ENCODE data around the gene ELAVL1. TPM values are rescaled to one million over a fixed set of nuclear protein-coding genes. Genes with fewer than 3 reads are reported as not detected.
"Not testable (repeated sequence)": the region's sequence is repeated elsewhere in the genome, so short reads cannot be mapped to it uniquely, and the experiment has no call there.

Gene ELAVL1
- total and polyA plus RNA-seq, 9 of the 15 experiments (the other 6 are each of a cell fraction or from before 2014, with no cell fraction given) = 4.3 to 172 (median 69.2) TPM

GRCh38 chr19:8033287-8034177 lies 28.1 kb upstream of the ELAVL1 start (continued):
- TF ChIP-seq, protein P1, sequence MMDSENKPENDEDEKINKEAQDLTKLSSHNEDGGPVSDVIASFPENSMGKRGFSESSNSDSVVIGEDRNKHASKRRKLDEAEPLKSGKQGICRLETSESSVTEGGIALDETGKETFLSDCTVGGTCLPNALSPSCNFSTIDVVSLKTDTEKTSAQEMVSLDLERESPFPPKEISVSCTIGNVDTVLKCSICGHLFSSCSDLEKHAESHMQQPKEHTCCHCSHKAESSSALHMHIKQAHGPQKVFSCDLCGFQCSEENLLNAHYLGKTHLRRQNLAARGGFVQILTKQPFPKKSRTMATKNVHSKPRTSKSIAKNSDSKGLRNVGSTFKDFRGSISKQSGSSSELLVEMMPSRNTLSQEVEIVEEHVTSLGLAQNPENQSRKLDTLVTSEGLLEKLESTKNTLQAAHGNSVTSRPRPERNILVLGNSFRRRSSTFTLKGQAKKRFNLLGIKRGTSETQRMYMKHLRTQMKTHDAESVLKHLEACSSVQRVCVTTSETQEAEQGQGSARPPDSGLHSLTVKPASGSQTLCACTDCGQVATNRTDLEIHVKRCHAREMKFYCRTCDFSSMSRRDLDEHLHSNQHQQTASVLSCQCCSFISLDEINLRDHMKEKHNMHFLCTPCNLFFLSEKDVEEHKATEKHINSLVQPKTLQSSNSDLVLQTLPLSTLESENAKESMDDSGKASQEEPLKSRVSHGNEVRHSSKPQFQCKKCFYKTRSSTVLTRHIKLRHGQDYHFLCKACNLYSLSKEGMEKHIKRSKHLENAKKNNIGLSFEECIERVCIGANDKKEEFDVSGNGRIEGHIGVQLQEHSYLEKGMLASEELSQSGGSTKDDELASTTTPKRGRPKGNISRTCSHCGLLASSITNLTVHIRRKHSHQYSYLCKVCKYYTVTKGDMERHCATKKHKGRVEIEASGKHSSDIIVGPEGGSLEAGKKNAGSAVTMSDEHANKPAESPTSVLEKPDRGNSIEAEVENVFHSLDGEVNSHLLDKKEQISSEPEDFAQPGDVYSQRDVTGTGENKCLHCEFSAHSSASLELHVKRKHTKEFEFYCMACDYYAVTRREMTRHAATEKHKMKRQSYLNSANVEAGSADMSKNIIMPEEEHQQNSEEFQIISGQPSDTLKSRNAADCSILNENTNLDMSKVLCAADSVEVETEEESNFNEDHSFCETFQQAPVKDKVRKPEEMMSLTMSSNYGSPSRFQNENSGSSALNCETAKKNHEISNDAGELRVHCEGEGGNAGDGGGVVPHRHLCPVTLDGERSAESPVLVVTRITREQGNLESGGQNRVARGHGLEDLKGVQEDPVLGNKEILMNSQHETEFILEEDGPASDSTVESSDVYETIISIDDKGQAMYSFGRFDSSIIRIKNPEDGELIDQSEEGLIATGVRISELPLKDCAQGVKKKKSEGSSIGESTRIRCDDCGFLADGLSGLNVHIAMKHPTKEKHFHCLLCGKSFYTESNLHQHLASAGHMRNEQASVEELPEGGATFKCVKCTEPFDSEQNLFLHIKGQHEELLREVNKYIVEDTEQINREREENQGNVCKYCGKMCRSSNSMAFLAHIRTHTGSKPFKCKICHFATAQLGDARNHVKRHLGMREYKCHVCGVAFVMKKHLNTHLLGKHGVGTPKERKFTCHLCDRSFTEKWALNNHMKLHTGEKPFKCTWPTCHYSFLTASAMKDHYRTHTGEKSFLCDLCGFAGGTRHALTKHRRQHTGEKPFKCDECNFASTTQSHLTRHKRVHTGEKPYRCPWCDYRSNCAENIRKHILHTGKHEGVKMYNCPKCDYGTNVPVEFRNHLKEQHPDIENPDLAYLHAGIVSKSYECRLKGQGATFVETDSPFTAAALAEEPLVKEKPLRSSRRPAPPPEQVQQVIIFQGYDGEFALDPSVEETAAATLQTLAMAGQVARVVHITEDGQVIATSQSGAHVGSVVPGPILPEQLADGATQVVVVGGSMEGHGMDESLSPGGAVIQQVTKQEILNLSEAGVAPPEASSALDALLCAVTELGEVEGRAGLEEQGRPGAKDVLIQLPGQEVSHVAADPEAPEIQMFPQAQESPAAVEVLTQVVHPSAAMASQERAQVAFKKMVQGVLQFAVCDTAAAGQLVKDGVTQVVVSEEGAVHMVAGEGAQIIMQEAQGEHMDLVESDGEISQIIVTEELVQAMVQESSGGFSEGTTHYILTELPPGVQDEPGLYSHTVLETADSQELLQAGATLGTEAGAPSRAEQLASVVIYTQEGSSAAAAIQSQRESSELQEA (IDR thresholded peaks at IDR 0.05; ENCODE audit: low read depth) = peak; percentile 23; the same call in 1 of the 2 replicates
- TF ChIP-seq MLLT1 (IDR thresholded peaks at IDR 0.05) (peak; percentile 9 to 78; a peak in 2 of 4 replicates), ATF1 (tag; IDR thresholded peaks at IDR 0.05) (peak; percentile 74), ETV6 (IDR thresholded peaks at IDR 0.05; ENCODE audit: borderline replicate concordance in 1 of 2, low read depth in 2 of 2, low read length in 1 of 2) (peak in 1 of 2 experiments; percentile 55; a peak in 1 of 4 replicates), HDAC2 (IDR thresholded peaks at IDR 0.05) (peak; percentile 76), SOX6 (IDR thresholded peaks at IDR 0.05) (peak; percentile 94), SMARCE1 (IDR thresholded peaks at IDR 0.05) (peak; percentile 97), CXXC5 (CRISPR knock-in tag; IDR thresholded peaks at IDR 0.05) (peak; percentile 77), GATA2 (CRISPR knock-in tag; IDR thresholded peaks at IDR 0.05) (peak; percentile 96), FOSL1 (tag; conservative IDR thresholded peaks at IDR 0.05) (peak; percentile 39; the same call in 1 of the 2 replicates), BCOR (IDR thresholded peaks at IDR 0.05) (peak; percentile 94), NR4A1 (tag; IDR thresholded peaks at IDR 0.05) (peak; percentile 94), CBX3 (IDR thresholded peaks at IDR 0.05; ENCODE audit: borderline replicate concordance in 1 of 2, low read length in 2 of 2) (0 out of 3 replicates have a peak, but pooled peaks of 1 of the 2 experiments have one; percentile 13), ZNF316 (IDR thresholded peaks at IDR 0.05) (peak; percentile 84), ZBTB17 (CRISPR knock-in tag; IDR thresholded peaks at IDR 0.05) (0 out of 2 replicates have a peak, but pooled peaks have one; percentile 55), ZNF384 (IDR thresholded peaks at IDR 0.05; ENCODE audit: low read depth, low read length) (peak; percentile 83)
- TF ChIP-seq ATF1 (CRISPR knock-in tag; IDR thresholded peaks at IDR 0.05); ETV6 (CRISPR knock-in tag; IDR thresholded peaks at IDR 0.05; ENCODE audit: borderline replicate concordance); NR4A1 (CRISPR knock-in tag; IDR thresholded peaks at IDR 0.05): not testable (repeated sequence)
